GM21381 (cell line): ENCODE data around the gene SENP5.
A peak's percentile ranks its signal among the peaks of the same experiment; 100 is the strongest.

ENCODE experiments used
- ATAC-seq: cut with Tn5 transposase; IDR thresholded peaks from one replicate; pipeline ENCODE4 v1.9.1; 2021; ENCODE audit warnings: mild to moderate bottlenecking, moderate library complexity; ENCODE audit not compliant: unreplicated experiment

Gene SENP5

DNA sequence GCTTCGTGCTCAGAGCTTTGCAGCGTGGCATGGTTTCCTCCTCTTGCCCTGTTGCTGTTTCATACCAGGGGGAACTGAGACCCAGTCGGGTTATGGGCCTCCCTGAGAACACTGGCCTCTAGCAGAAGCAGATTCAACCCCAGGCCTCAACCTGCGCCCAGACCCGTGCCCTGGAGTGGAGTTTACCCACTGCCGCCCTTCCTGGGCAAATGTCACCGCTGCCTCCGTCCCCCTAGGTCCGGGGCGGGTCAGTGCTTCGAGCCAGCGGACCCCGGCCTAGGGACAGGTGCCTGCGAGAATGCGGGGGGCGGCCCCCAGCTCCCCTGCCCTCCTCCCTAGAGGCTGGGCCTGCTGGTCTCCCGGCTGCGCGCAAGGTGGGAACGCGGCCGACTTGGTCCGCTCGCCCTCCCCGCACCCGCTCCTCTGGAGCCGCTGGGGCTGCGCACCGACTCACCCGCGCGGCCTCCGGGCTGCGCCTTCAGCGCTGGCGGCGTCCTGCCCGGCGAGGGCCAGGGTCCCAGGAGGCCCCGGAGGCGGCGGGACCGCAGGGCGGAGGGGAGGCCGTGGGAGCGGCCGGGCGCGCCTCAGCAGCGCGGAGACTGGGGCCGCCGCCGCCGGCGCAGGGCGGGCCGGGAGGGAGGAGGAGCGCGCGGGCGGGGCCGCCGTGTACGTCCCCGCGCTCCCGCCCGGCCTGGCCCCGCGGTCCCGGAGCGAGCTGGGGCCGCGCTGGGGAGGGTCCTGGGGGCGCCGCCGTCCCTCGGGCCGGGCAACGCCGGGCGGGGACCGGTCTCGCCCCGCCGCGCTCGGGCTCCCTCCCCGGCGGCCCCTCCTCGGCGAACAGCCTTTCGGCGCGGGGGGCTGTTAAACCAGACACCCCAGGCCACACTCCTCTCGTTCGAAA lies 100.8 kb downstream of the SENP5 start, which contains the start of gene PIGZ:
PIGZ (minus strand) TSS at position 601 of the 901 bp plus-strand sequence. CDS start 16,802 bp downstream, outside the sequence.
- ATAC-seq: peak; percentile 56

- peak; percentile 43 for ATAC-seq
Measured at GRCh38 chr3:196969134-196969659, 101.5 kb downstream of the SENP5 start.

DNA sequence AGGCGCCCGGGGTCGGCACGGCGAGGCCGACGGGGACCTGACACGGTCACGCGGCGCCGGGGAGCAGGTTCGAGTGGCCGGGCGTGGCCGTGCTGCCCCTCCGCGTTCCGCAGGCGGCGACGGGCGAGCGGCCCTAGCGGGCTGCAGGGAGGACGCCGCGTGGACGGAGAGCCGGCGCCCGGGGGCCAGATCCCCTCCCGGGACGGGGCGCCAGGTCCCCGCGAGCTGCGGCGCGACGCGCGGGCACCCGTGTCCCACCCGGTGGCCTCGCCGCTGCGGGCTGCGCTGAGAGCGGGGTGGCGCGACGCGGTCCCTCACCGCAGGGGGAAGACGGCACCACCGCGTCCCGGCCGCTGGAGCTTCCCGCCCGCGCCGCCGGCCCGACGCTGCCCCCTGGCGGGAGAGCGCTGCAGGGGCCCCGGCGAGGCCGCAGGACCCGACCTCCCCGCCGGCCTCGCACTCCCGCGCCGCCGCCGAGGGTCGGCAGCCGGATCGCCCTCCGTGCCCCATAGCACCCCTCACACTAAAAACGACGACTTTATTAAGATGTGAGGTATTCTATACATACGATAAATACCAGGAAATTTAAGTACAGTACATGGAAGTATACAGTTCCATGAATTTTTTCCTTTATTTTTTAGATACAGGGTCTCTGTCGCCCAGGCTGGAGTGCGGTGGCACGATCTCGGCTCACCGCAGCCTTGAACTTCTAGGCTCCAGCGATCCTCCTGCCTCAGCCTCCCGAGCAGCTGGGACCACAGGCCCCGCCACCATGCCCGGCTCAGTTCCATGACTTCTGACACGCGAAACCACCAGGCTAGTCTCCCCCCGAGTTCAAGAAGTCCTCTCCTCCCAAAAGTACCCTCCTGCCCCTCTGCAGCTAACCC lies 102.2 kb downstream of the SENP5 start:
- peak; percentile 55 for ATAC-seq

DNA sequence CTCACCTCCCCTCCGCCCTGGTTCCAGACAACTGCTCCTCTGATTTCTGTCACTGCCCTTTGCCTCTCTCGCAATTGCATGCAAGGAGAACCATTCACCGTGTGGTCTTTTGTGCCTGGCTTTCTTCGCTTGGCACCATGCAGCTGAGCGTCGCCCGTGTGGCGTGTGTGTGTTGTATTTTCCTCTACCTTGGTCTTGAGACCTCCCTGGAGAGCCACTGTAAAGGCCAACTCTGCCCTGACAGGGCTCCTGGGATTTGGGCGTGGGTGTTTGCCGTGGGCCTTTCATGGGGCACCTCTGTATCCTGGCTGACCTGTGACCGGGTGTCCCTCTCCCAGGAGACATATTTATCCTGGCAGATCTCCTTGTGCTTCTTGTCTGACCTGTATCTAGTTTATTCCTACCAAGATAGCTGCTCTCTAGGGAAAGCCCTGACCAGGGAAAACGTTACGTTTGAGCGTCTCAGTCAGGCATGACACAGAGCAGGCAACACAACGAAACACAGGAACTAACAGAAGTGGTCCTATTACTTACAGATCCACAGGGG lies 102.9 kb downstream of the SENP5 start:
- ATAC-seq: no peak

- ATAC-seq: no peak
Measured at GRCh38 chr3:196971094-196971698, 103.5 kb downstream of the SENP5 start.

- no peak for ATAC-seq
Measured at GRCh38 chr3:196974661-196975060, 106.9 kb downstream of the SENP5 start.

- ATAC-seq: no peak
Measured at GRCh38 chr3:196975349-196975748, 107.6 kb downstream of the SENP5 start.

DNA sequence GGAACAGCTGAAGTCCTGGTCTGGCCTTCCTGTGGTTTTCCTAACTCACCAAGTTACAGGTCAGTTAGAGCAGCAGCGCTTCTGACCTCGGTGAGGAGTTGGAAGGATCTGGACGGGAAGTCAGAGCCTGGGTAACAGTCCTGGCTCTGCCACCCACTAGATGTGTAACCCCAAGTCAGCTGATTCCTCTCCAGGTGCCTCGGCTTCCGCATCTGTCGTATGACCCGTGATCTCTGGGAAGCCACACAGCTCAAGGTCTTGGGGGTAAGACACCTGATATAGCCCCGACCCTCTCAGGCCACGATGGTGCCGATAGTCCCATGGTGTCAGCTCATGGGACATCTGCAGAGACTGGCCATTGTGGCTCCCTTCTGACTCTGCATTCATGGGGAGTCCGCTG lies 109.2 kb downstream of the SENP5 start:
- ATAC-seq: no peak

DNA sequence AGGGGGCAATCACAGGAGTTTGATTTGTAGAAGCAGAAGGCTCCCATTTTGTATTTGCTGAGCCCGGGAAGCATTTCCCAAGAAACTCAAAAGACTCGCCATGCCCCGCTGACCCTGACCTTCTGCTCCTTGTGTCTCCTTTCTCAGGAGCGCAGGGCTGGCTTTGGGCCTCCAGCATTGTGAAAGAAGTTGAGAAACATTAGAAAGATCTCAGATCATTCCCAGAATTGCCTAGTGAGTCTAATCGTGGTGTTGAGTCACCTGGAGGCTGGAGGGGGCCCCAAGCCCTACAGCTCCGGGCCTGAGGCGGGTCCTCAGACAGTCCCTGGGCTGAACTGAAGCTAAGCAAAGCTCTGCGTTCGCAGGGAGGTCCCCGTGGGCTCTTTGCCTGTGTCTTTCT lies 111.8 kb downstream of the SENP5 start:
- ATAC-seq: no peak

- no peak for ATAC-seq
Measured at GRCh38 chr3:196981657-196982056, 113.9 kb downstream of the SENP5 start.

GRCh38 chr3:196983186-196983585 lies 115.5 kb downstream of the SENP5 start:
- no peak for ATAC-seq
